GM12878 (cell line): Measurements from ENCODE around the gene SIL1. TPM values are rescaled to one million over a fixed set of nuclear protein-coding genes. Genes with fewer than 3 reads are reported as not detected.

Experiments used
- ATAC-seq: fragments of 200-7000 bp; cut with Tn5 transposase; 3 replicates; pipeline ENCODE4 v1.9.1; 2020; ENCODE audit warnings: mild to moderate bottlenecking, moderate library complexity
- BruUV-seq: library from RNA; stranded (reverse); fragments of 400-500 nt; replicated peaks from 2 replicates; lab custom pipeline; 2021; lab: Mats Ljungman, UMichigan
- CTCF ChIA-PET: fragments of 300-600 bp; sonication (Branson Sonifier 250); formaldehyde crosslinking; extraction: SDS; loops from one replicate; lab custom pipeline; 2021; ENCODE audit warnings: inconsistent platforms; lab: Yijun Ruan, JAX
- POLR2A ChIA-PET: fragments of 350-600 bp; formaldehyde crosslinking; extraction: SDS; loops from one replicate; lab custom pipeline; 2021; ENCODE audit warnings: inconsistent platforms; lab: Charles Lee
- RAD21 ChIA-PET: fragments of 300-600 bp; sonication (Branson Sonifier 250); formaldehyde crosslinking; loops from one replicate; lab custom pipeline; 2023; ENCODE audit warnings: antibody characterized with exemption; ENCODE audit not compliant: unreplicated experiment; lab: Charles Lee
- SMC1A ChIA-PET: fragments of 300-600 bp; sonication (Branson Sonifier 250); formaldehyde crosslinking; loops from one replicate; lab custom pipeline; 2023; ENCODE audit not compliant: unreplicated experiment, uncharacterized antibody; lab: Charles Lee
- DNase-seq: peaks from one replicate; pipeline ENCODE4 v3.0.0-alpha.2; 2011; ENCODE audit warnings: low read depth, low spot score
- FAIRE-seq: peaks from 3 replicates; lab custom pipeline; 2011; peaks lifted over from hg19 to GRCh38; lab: Jason Lieb, UNC
- H2AFZ ChIP-seq: 2 replicates; pipeline ENCODE4 v1.6.0; 2011; ENCODE audit warnings: low read depth, low read length, control low read depth; ENCODE audit not compliant: control insufficient read depth
- H3K27ac ChIP-seq: 2 replicates; pipeline ENCODE4 v1.5.1; 2011; ENCODE audit warnings: control low read depth; ENCODE audit not compliant: control insufficient read depth, insufficient read depth
- H3K27me3 ChIP-seq, 2 experiments: replicated peaks in 1 of 2; 2 replicates each; pipeline versions ENCODE4 v1.6.0 to v1.6.1; 2011; ENCODE audit warnings: low read length in 1 of 2; ENCODE audit not compliant: control insufficient read depth in 2 of 2, insufficient read depth in 2 of 2
- H3K36me3 ChIP-seq, 2 experiments: 2 replicates each; pipeline ENCODE4 v1.5.1; 2011; ENCODE audit warnings: low read length in 1 of 2; ENCODE audit not compliant: control insufficient read depth in 2 of 2, insufficient read depth in 2 of 2
- H3K4me1 ChIP-seq: 2 replicates; pipeline ENCODE4 v1.6.1; 2011; ENCODE audit warnings: mild to moderate bottlenecking, low read length, moderate library complexity, mixed read lengths; ENCODE audit not compliant: control insufficient read depth, insufficient read depth
- H3K4me2 ChIP-seq: 2 replicates; pipeline ENCODE4 v1.6.0; 2011; ENCODE audit warnings: control low read depth; ENCODE audit not compliant: control insufficient read depth, insufficient read depth
- H3K4me3 ChIP-seq: fragments of 200-600 bp; sonication (generic); 2 replicates; pipeline ENCODE4 v1.5.1; 2016
- H3K79me2 ChIP-seq: 2 replicates; pipeline ENCODE4 v1.6.0; 2011; ENCODE audit warnings: low read length; ENCODE audit not compliant: control insufficient read depth, insufficient read depth
- H3K9ac ChIP-seq: 2 replicates; pipeline ENCODE4 v1.8.0; 2011; ENCODE audit warnings: low read length, control low read depth, mixed read lengths; ENCODE audit not compliant: control insufficient read depth, insufficient read depth
- H3K9me3 ChIP-seq: replicated peaks from 3 replicates; pipeline ENCODE4 v1.5.1; 2011; ENCODE audit warnings: mild to moderate bottlenecking, low read length; ENCODE audit not compliant: control insufficient read depth, insufficient read depth
- H4K20me1 ChIP-seq: 2 replicates; pipeline ENCODE4 v1.6.0; 2011; ENCODE audit not compliant: control insufficient read depth, insufficient read depth
- ASH2L ChIP-seq: fragments of 300-600, 200-600 bp; sonication (generic); IDR thresholded peaks from 2 replicates; pipeline ENCODE4 v1.6.1; 2017; ENCODE audit warnings: low read depth, mild to moderate bottlenecking, borderline replicate concordance
- ATF7 ChIP-seq: fragments of 450-650 bp; IDR thresholded peaks from 2 replicates; pipeline ENCODE4 v1.6.1; 2016; ENCODE audit warnings: low read depth, mild to moderate bottlenecking
- BCL11A ChIP-seq: IDR thresholded peaks from 2 replicates; pipeline ENCODE4 v1.6.1; 2011; ENCODE audit warnings: low read depth, low read length
- CHD4 ChIP-seq: fragments of 200-600 bp; sonication (generic); IDR thresholded peaks from 2 replicates; pipeline ENCODE4 v1.6.1; 2016; ENCODE audit warnings: mild to moderate bottlenecking
- CREB1 ChIP-seq: IDR thresholded peaks from 2 replicates; pipeline ENCODE4 v1.6.1; 2012; ENCODE audit warnings: low read depth, mild to moderate bottlenecking, inconsistent platforms
- ESRRA ChIP-seq: IDR thresholded peaks from 2 replicates; pipeline ENCODE4 v1.6.1; 2012; ENCODE audit warnings: mild to moderate bottlenecking, low read length, improper control_type of control experiment
- GABPA ChIP-seq: IDR thresholded peaks from 2 replicates; pipeline ENCODE4 v1.6.1; 2014; ENCODE audit warnings: antibody characterized with exemption, low read depth, mild to moderate bottlenecking, inconsistent platforms
- IKZF2 ChIP-seq, 2 experiments: fragments of 450-650 bp; IDR thresholded peaks; 2 replicates each; pipeline ENCODE4 v1.6.1; 2017; ENCODE audit warnings: mild to moderate bottlenecking in 2 of 2, moderate library complexity in 2 of 2
- MEF2A ChIP-seq: IDR thresholded peaks from 2 replicates; pipeline ENCODE4 v1.6.1; 2011; ENCODE audit warnings: low read depth, mild to moderate bottlenecking, low read length, moderate library complexity; ENCODE audit not compliant: insufficient read depth
- NFXL1 ChIP-seq: fragments of 450-650 bp; IDR thresholded peaks from 2 replicates; pipeline ENCODE4 v1.6.1; 2017; ENCODE audit warnings: antibody characterized with exemption, mild to moderate bottlenecking, borderline replicate concordance
- POU2F2 ChIP-seq: IDR thresholded peaks from 3 replicates; pipeline ENCODE4 v1.6.1; 2011; ENCODE audit warnings: low read depth, mild to moderate bottlenecking, low read length, borderline replicate concordance
- RCOR1 ChIP-seq: conservative IDR thresholded peaks from 2 replicates; pipeline ENCODE4 v1.6.1; 2012; ENCODE audit warnings: low read depth, low read length, improper control_type of control experiment
- SUZ12 ChIP-seq: fragments of 200-600 bp; sonication (generic); IDR thresholded peaks from one replicate; pipeline ENCODE4 v1.6.1; 2018; ENCODE audit warnings: antibody characterized with exemption, mild to moderate bottlenecking; ENCODE audit not compliant: unreplicated experiment
- YY1 ChIP-seq: IDR thresholded peaks from 2 replicates; pipeline ENCODE4 v1.6.1; 2011; ENCODE audit warnings: low read depth, mild to moderate bottlenecking, low read length
- ZNF622 ChIP-seq: fragments of 450-650 bp; IDR thresholded peaks from 2 replicates; pipeline ENCODE4 v1.6.1; 2017; ENCODE audit warnings: mild to moderate bottlenecking, inconsistent platforms
- WGBS: methylation state at CpG from one replicate; pipeline ENCODE4 v1.1.6; 2016; ENCODE audit warnings: low lambda C conversion rate; ENCODE audit not compliant: insufficient replicate concordance, insufficient coverage; ENCODE audit errors: missing lambda C conversion rate; 5-methylcytosine and 5-hydroxymethylcytosine counted together
- in situ Hi-C: fragments of 300-500 bp; cut with MboI; formaldehyde crosslinking; loops from 9 replicates; pipeline ENCODE4 v1.14.3; 2018; ENCODE audit warnings: mixed read lengths
- intact Hi-C: fragments of 100-400 bp; cut with micrococcal nuclease; formaldehyde crosslinking; loops from one replicate; pipeline ENCODE4 v1.14.2; 2022; ENCODE audit not compliant: unreplicated experiment
- polyA plus RNA-seq, 11 experiments: library from polyadenylated mRNA; depleted of rRNA in 4 of 11; unstranded in 6 of 11; stranded (reverse) in 5 of 11; fragments of >200 nt; fragmentation: Nextera tagmentation in 4 of 11; fragmentation: Illumina TruSeq in 1 of 11; extraction: Ambion mirVana in 4 of 11; extraction: Trizol in 1 of 11; gene quantifications; 1 replicate in 1 of 11; 2 replicates in 10 of 11; pipeline versions ENCODE4 v1.2.1 to v1.2.3, GENCODE V29; 2011 to 2016; ENCODE audit warnings: inconsistent platforms in 2 of 11, missing spikeins in 2 of 11, low read depth in 1 of 11
- total RNA-seq, 4 experiments: library from RNA; depleted of rRNA in 3 of 4; stranded (reverse); fragments of >200 nt in 3 of 4; fragmentation: Illumina TruSeq in 1 of 4; extraction: Trizol in 1 of 4; gene quantifications; 2 replicates each; pipeline versions ENCODE4 v1.2.1 to v1.2.3, GENCODE V29; 2013 to 2021
- TF ChIP-seq, protein P1 (sequence below): IDR thresholded peaks from 2 replicates; pipeline ENCODE4 v1.6.1; 2012; ENCODE audit warnings: low read depth, low read length, improper control_type of control experiment
- TF ChIP-seq, protein P2 (sequence below), 3 experiments: IDR thresholded peaks in 2 of 3; conservative IDR thresholded peaks in 1 of 3; 2 replicates each; pipeline ENCODE4 v1.5.1; 2011; ENCODE audit warnings: low read depth in 3 of 3, low read length in 3 of 3, mild to moderate bottlenecking in 3 of 3, control low read depth in 2 of 3, moderate library complexity in 2 of 3, inconsistent platforms in 1 of 3, mixed read lengths in 1 of 3; ENCODE audit not compliant: control insufficient read depth in 2 of 3, insufficient read depth in 1 of 3; ENCODE audit errors: extremely low read depth in 1 of 3
- TF ChIP-seq, protein P3 (sequence below): IDR thresholded peaks from 2 replicates; pipeline ENCODE4 v1.6.1; 2011; ENCODE audit warnings: borderline replicate concordance, low read depth, mild to moderate bottlenecking, moderate library complexity, mixed read lengths, low read length; ENCODE audit not compliant: insufficient read depth; ENCODE audit errors: extremely low read length
- TF ChIP-seq, protein P4 (sequence below): fragments of 450-650 bp; formaldehyde crosslinking; IDR thresholded peaks from 2 replicates; pipeline ENCODE4 v1.4.0; 2020; ENCODE audit warnings: mild to moderate bottlenecking, moderate library complexity

SIL1 gene
- total and polyA plus RNA-seq, 10 of the 15 experiments (the other 5 are each of a cell fraction or from before 2014, with no cell fraction given): 4.1 to 49.8 (median 29.4) TPM

DNA sequence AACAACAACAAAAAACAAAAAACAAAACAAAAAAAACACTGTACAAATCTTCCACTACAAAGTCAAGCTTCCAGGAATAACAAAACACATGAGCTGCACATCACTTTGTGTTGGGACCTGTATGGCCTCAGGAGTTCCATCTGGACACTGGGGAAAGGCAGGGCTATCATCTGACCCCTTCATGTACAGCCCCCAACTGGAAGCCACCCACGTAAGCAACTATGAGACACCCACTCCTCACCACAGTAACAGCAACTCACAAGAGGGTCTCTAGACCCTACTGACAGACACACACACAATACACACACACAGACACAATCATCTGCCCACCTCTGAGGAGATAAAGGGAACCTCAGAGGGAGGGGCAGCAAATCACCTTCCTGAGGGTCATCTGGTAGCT is 241.4 kb downstream of the SIL1 start:
- 100% methylated on average over 1 of the region's 1 CpG for WGBS
- no peak overlapping the region for H3K4me3 ChIP-seq
- H2AFZ ChIP-seq: no peak overlapping the region
- SMC1A ChIA-PET: no interaction called here
- no peaks in the 10 kb centered on the region; the same call in 1 of the 2 replicates for H3K4me1 ChIP-seq
- no peak overlapping the region for H3K27ac ChIP-seq
- POLR2A ChIA-PET: no interaction called here
- intact Hi-C loops: no loop called here
- no TSS peak for BruUV-seq
- no peaks in the 10 kb centered on the region for H3K79me2 ChIP-seq
- ATAC-seq (no peak), DNase-seq (no peak), FAIRE-seq (no peak)
- H4K20me1 ChIP-seq: no peaks in the 10 kb centered on the region
- RAD21 ChIA-PET: interaction anchor here (0.6 kb wide), 1 partner anchor 19 kb away, joined by 3 read pairs; no protein-coding TSS in a partner anchor
- no peaks in the 10 kb centered on the region for H3K27me3 ChIP-seq
- CTCF ChIA-PET: no interaction called here
- no peak overlapping the region for H3K4me2 ChIP-seq
- in situ Hi-C loops: no loop called here
- H3K9me3 ChIP-seq: no peaks in the 10 kb centered on the region
- H3K9ac ChIP-seq: no peak overlapping the region
- H3K36me3 ChIP-seq: peaks cover 0 to 8% of the 10 kb centered on the region in 2 experiments; a peak in 1 of 4 replicates
- no peak for TF ChIP-seq ZNF622
- no peak for TF ChIP-seq CHD4
- TF ChIP-seq YY1: no peak
- TF ChIP-seq, protein P1, sequence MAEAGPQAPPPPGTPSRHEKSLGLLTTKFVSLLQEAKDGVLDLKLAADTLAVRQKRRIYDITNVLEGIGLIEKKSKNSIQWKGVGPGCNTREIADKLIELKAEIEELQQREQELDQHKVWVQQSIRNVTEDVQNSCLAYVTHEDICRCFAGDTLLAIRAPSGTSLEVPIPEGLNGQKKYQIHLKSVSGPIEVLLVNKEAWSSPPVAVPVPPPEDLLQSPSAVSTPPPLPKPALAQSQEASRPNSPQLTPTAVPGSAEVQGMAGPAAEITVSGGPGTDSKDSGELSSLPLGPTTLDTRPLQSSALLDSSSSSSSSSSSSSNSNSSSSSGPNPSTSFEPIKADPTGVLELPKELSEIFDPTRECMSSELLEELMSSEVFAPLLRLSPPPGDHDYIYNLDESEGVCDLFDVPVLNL: no peak
- no peak for TF ChIP-seq BCL11A
- TF ChIP-seq POU2F2: no peak
- no peak for TF ChIP-seq IKZF2 (IDR thresholded peaks at IDR 0.05)
- no peak for TF ChIP-seq CREB1
- no peak for TF ChIP-seq MEF2A
- no peak for TF ChIP-seq SUZ12
- no peak for TF ChIP-seq NFXL1
- no peak for TF ChIP-seq ASH2L
- TF ChIP-seq RCOR1: no peak
- TF ChIP-seq, protein P2, sequence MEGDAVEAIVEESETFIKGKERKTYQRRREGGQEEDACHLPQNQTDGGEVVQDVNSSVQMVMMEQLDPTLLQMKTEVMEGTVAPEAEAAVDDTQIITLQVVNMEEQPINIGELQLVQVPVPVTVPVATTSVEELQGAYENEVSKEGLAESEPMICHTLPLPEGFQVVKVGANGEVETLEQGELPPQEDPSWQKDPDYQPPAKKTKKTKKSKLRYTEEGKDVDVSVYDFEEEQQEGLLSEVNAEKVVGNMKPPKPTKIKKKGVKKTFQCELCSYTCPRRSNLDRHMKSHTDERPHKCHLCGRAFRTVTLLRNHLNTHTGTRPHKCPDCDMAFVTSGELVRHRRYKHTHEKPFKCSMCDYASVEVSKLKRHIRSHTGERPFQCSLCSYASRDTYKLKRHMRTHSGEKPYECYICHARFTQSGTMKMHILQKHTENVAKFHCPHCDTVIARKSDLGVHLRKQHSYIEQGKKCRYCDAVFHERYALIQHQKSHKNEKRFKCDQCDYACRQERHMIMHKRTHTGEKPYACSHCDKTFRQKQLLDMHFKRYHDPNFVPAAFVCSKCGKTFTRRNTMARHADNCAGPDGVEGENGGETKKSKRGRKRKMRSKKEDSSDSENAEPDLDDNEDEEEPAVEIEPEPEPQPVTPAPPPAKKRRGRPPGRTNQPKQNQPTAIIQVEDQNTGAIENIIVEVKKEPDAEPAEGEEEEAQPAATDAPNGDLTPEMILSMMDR (IDR thresholded peaks at IDR 0.05 in 2 of 3, conservative IDR thresholded peaks at IDR 0.05 in 1 of 3; ENCODE audit: control insufficient read depth in 2 of 3, extremely low read depth in 1 of 3, insufficient read depth in 1 of 3, low read depth in 3 of 3, low read length in 3 of 3): no peak
- TF ChIP-seq, protein P3, sequence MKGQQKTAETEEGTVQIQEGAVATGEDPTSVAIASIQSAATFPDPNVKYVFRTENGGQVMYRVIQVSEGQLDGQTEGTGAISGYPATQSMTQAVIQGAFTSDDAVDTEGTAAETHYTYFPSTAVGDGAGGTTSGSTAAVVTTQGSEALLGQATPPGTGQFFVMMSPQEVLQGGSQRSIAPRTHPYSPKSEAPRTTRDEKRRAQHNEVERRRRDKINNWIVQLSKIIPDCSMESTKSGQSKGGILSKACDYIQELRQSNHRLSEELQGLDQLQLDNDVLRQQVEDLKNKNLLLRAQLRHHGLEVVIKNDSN: no peak
- TF ChIP-seq ATF7: no peak
- TF ChIP-seq, protein P4, sequence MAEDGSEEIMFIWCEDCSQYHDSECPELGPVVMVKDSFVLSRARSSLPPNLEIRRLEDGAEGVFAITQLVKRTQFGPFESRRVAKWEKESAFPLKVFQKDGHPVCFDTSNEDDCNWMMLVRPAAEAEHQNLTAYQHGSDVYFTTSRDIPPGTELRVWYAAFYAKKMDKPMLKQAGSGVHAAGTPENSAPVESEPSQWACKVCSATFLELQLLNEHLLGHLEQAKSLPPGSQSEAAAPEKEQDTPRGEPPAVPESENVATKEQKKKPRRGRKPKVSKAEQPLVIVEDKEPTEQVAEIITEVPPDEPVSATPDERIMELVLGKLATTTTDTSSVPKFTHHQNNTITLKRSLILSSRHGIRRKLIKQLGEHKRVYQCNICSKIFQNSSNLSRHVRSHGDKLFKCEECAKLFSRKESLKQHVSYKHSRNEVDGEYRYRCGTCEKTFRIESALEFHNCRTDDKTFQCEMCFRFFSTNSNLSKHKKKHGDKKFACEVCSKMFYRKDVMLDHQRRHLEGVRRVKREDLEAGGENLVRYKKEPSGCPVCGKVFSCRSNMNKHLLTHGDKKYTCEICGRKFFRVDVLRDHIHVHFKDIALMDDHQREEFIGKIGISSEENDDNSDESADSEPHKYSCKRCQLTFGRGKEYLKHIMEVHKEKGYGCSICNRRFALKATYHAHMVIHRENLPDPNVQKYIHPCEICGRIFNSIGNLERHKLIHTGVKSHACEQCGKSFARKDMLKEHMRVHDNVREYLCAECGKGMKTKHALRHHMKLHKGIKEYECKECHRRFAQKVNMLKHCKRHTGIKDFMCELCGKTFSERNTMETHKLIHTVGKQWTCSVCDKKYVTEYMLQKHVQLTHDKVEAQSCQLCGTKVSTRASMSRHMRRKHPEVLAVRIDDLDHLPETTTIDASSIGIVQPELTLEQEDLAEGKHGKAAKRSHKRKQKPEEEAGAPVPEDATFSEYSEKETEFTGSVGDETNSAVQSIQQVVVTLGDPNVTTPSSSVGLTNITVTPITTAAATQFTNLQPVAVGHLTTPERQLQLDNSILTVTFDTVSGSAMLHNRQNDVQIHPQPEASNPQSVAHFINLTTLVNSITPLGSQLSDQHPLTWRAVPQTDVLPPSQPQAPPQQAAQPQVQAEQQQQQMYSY (CRISPR knock-in tag): no peak
- no peak for TF ChIP-seq GABPA
- TF ChIP-seq ESRRA: no peak
